GM23338 (cell line): Measurements from ENCODE around the gene SREK1. TPM values are rescaled to one million over a fixed set of nuclear protein-coding genes. Genes with fewer than 3 reads are reported as not detected.

Source experiments
- ATAC-seq: fragments of 200-7000 bp; cut with Tn5 transposase; 3 replicates; pipeline ENCODE4 v1.9.1; 2020
- DNase-seq: peaks from one replicate; pipeline ENCODE4 v3.0.0-alpha.2; 2015; ENCODE audit warnings: low spot score
- H2AFZ ChIP-seq: fragments of 200-600 bp; sonication (generic); 2 replicates; pipeline ENCODE4 v1.8.0; 2016; ENCODE audit warnings: antibody characterized with exemption, mild to moderate bottlenecking, moderate library complexity
- H3F3A ChIP-seq: fragments of 200-600 bp; sonication (generic); replicated peaks from 2 replicates; pipeline ENCODE4 v1.8.0; 2017; ENCODE audit warnings: antibody characterized with exemption, mixed run types, low read depth
- H3K27ac ChIP-seq: fragments of 200-600 bp; sonication (generic); 2 replicates; pipeline ENCODE4 v1.6.1; 2016; ENCODE audit warnings: low read depth
- H3K27me3 ChIP-seq: fragments of 200-600 bp; sonication (generic); 2 replicates; pipeline ENCODE4 v1.8.0; 2016; ENCODE audit warnings: mild to moderate bottlenecking, mixed run types, moderate library complexity; ENCODE audit not compliant: insufficient read depth
- H3K36me3 ChIP-seq: fragments of 200-600 bp; sonication (generic); 2 replicates; pipeline ENCODE4 v1.8.0; 2016; ENCODE audit warnings: mild to moderate bottlenecking; ENCODE audit not compliant: insufficient read depth
- H3K4me1 ChIP-seq: fragments of 200-600 bp; sonication (generic); 2 replicates; pipeline ENCODE4 v1.8.0; 2016; ENCODE audit warnings: mild to moderate bottlenecking, moderate library complexity; ENCODE audit not compliant: insufficient read depth
- H3K4me2 ChIP-seq: fragments of 200-600 bp; sonication (generic); 2 replicates; pipeline ENCODE4 v1.7.1; 2017; ENCODE audit warnings: mixed run types
- H3K4me3 ChIP-seq: fragments of 200-600 bp; sonication (generic); 2 replicates; pipeline ENCODE4 v1.6.1; 2016; ENCODE audit warnings: mixed run types
- H3K79me2 ChIP-seq: fragments of 200-600 bp; sonication (generic); replicated peaks from 2 replicates; pipeline ENCODE4 v1.8.0; 2017; ENCODE audit warnings: mild to moderate bottlenecking; ENCODE audit not compliant: insufficient read depth
- H3K9me2 ChIP-seq: fragments of 200-600 bp; sonication (generic); 2 replicates; pipeline ENCODE4 v1.8.0; 2017; ENCODE audit not compliant: insufficient read depth
- H4K20me1 ChIP-seq: fragments of 200-600 bp; sonication (generic); replicated peaks from 2 replicates; pipeline ENCODE4 v1.8.0; 2017; ENCODE audit warnings: mild to moderate bottlenecking; ENCODE audit not compliant: insufficient read depth
- H3K27ac Mint-ChIP-seq: 2 replicates; pipeline ENCODE4 v1.8.0; 2020; ENCODE audit warnings: inconsistent platforms, mild to moderate bottlenecking, moderate library complexity, mixed read lengths
- H3K27me3 Mint-ChIP-seq: 3 replicates; pipeline ENCODE4 v1.8.0; 2022; ENCODE audit warnings: low read depth, mild to moderate bottlenecking, moderate library complexity, mixed read lengths, inconsistent platforms; ENCODE audit not compliant: insufficient read depth, poor library complexity
- H3K36me3 Mint-ChIP-seq: 3 replicates; pipeline ENCODE4 v1.8.0; 2021; ENCODE audit warnings: low read depth, mild to moderate bottlenecking, inconsistent platforms, moderate library complexity, mixed read lengths
- H3K4me1 Mint-ChIP-seq: 3 replicates; pipeline ENCODE4 v1.8.0; 2020; ENCODE audit warnings: mild to moderate bottlenecking, inconsistent platforms, mixed read lengths
- H3K4me3 Mint-ChIP-seq: 3 replicates; pipeline ENCODE4 v1.8.0; 2021; ENCODE audit warnings: moderate library complexity, mild to moderate bottlenecking, inconsistent platforms, mixed read lengths
- H3K9me3 Mint-ChIP-seq: 3 replicates; pipeline ENCODE4 v1.8.0; 2020; ENCODE audit warnings: moderate library complexity, mild to moderate bottlenecking, inconsistent platforms, mixed read lengths
- CREB1 ChIP-seq: fragments of 250-450 bp; sonication (Bioruptor Pico); IDR thresholded peaks from 2 replicates; pipeline ENCODE4 v1.5.0; 2020; ENCODE audit warnings: low read depth, mild to moderate bottlenecking, moderate library complexity
- ETS1 ChIP-seq: IDR thresholded peaks from 2 replicates; pipeline ENCODE4 v1.6.1; 2016; ENCODE audit warnings: antibody characterized with exemption
- EZH2phosphoT487 ChIP-seq: fragments of 200-600 bp; sonication (generic); IDR thresholded peaks from one replicate; pipeline ENCODE4 v1.8.1; 2018; ENCODE audit warnings: antibody characterized with exemption; ENCODE audit not compliant: unreplicated experiment
- JUNB ChIP-seq: IDR thresholded peaks from one replicate; pipeline ENCODE4 v1.6.1; 2016; ENCODE audit warnings: antibody characterized with exemption; ENCODE audit not compliant: unreplicated experiment
- NANOG ChIP-seq: IDR thresholded peaks from 2 replicates; pipeline ENCODE4 v1.6.1; 2016; ENCODE audit warnings: antibody characterized with exemption, borderline replicate concordance
- POLR2AphosphoS5 ChIP-seq: IDR thresholded peaks from 2 replicates; pipeline ENCODE4 v1.6.1; 2016; ENCODE audit warnings: antibody characterized with exemption, low read depth
- REST ChIP-seq: IDR thresholded peaks from one replicate; pipeline ENCODE4 v1.6.1; 2018; ENCODE audit warnings: antibody characterized with exemption; ENCODE audit not compliant: unreplicated experiment
- STAT1 ChIP-seq: IDR thresholded peaks from one replicate; pipeline ENCODE4 v1.6.1; 2016; ENCODE audit warnings: antibody characterized with exemption; ENCODE audit not compliant: unreplicated experiment
- ZNF114 ChIP-seq: fragments of 250-450 bp; sonication (Bioruptor Pico); IDR thresholded peaks from 2 replicates; pipeline ENCODE4 v1.5.0; 2020; ENCODE audit warnings: mild to moderate bottlenecking, moderate library complexity
- ZNF331 ChIP-seq: fragments of 250-450 bp; sonication (Bioruptor Pico); IDR thresholded peaks from 2 replicates; pipeline ENCODE4 v1.5.0; 2020; ENCODE audit warnings: low read depth, mild to moderate bottlenecking, moderate library complexity
- polyA plus RNA-seq: library from polyadenylated mRNA; unstranded; fragments of >200 nt; fragmentation: Nextera tagmentation; extraction: Ambion mirVana; gene quantifications from 2 replicates; pipeline ENCODE4 v1.2.1, GENCODE V29; 2016
- total RNA-seq: library from RNA; depleted of rRNA; stranded (reverse); fragments of >200 nt; shearing (Covaris generic); gene quantifications from 2 replicates; pipeline ENCODE4 v1.2.3, GENCODE V29; 2014
- TF ChIP-seq, protein P1 (sequence below): fragments of 250-450 bp; sonication (Bioruptor Pico); IDR thresholded peaks from 2 replicates; pipeline ENCODE4 v1.5.0; 2020; ENCODE audit warnings: mild to moderate bottlenecking, moderate library complexity
- TF ChIP-seq, protein P2 (sequence below), 2 experiments: fragments of 200-600 bp in 1 of 2; sonication (generic) in 1 of 2; conservative IDR thresholded peaks; 2 replicates each; pipeline versions ENCODE4 v1.5.1 to v1.6.1; 2016 to 2017; ENCODE audit warnings: antibody characterized with exemption in 2 of 2, low read depth in 2 of 2, mild to moderate bottlenecking in 2 of 2, moderate library complexity in 1 of 2

The SREK1 gene
- total and polyA plus RNA-seq, 2 experiments from 2014 or later, result 64.3 to 66.4 TPM

- TF ChIP-seq, protein P1, sequence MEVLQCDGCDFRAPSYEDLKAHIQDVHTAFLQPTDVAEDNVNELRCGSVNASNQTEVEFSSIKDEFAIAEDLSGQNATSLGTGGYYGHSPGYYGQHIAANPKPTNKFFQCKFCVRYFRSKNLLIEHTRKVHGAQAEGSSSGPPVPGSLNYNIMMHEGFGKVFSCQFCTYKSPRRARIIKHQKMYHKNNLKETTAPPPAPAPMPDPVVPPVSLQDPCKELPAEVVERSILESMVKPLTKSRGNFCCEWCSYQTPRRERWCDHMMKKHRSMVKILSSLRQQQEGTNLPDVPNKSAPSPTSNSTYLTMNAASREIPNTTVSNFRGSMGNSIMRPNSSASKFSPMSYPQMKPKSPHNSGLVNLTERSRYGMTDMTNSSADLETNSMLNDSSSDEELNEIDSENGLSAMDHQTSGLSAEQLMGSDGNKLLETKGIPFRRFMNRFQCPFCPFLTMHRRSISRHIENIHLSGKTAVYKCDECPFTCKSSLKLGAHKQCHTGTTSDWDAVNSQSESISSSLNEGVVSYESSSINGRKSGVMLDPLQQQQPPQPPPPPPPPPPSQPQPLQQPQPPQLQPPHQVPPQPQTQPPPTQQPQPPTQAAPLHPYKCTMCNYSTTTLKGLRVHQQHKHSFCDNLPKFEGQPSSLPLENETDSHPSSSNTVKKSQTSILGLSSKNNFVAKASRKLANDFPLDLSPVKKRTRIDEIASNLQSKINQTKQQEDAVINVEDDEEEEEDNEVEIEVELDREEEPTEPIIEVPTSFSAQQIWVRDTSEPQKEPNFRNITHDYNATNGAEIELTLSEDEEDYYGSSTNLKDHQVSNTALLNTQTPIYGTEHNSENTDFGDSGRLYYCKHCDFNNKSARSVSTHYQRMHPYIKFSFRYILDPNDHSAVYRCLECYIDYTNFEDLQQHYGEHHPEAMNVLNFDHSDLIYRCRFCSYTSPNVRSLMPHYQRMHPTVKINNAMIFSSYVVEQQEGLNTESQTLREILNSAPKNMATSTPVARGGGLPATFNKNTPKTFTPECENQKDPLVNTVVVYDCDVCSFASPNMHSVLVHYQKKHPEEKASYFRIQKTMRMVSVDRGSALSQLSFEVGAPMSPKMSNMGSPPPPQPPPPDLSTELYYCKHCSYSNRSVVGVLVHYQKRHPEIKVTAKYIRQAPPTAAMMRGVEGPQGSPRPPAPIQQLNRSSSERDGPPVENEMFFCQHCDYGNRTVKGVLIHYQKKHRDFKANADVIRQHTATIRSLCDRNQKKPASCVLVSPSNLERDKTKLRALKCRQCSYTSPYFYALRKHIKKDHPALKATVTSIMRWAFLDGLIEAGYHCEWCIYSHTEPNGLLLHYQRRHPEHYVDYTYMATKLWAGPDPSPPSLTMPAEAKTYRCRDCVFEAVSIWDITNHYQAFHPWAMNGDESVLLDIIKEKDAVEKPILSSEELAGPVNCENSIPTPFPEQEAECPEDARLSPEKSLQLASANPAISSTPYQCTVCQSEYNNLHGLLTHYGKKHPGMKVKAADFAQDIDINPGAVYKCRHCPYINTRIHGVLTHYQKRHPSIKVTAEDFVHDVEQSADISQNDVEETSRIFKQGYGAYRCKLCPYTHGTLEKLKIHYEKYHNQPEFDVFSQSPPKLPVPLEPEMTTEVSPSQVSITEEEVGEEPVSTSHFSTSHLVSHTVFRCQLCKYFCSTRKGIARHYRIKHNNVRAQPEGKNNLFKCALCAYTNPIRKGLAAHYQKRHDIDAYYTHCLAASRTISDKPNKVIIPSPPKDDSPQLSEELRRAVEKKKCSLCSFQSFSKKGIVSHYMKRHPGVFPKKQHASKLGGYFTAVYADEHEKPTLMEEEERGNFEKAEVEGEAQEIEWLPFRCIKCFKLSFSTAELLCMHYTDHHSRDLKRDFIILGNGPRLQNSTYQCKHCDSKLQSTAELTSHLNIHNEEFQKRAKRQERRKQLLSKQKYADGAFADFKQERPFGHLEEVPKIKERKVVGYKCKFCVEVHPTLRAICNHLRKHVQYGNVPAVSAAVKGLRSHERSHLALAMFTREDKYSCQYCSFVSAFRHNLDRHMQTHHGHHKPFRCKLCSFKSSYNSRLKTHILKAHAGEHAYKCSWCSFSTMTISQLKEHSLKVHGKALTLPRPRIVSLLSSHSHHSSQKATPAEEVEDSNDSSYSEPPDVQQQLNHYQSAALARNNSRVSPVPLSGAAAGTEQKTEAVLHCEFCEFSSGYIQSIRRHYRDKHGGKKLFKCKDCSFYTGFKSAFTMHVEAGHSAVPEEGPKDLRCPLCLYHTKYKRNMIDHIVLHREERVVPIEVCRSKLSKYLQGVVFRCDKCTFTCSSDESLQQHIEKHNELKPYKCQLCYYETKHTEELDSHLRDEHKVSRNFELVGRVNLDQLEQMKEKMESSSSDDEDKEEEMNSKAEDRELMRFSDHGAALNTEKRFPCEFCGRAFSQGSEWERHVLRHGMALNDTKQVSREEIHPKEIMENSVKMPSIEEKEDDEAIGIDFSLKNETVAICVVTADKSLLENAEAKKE (CRISPR knock-in tag), result no peak
- TF ChIP-seq POLR2AphosphoS5 (no peak), STAT1 (no peak)
Measured at GRCh38 chr5:66174338-66174737, 30.2 kb downstream of the SREK1 start (continued).

DNA sequence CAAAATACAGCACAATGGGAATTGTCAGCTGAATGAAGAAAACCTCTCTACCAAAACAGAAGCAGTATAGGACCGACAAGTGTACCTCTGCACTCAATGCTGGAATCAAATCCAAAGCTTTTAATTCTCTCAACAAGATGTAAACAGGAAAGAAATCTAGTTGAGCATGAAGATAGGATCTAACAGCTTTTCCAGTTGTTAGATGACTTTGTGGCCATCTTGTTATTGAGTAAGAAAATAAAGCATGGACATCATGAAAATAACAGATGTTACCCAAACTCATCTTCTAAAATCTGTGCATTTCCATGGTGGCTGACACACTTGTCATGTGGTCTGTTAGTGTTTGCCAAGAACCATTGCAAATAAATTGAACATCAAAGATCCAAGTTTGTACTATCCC is 34.7 kb downstream of the SREK1 start:
- Histone ChIP-seq H3K36me3 (peaks cover 37% of the 10 kb centered on the region), H3K4me3 (no peak overlapping the region), H3K27me3 (no peaks in the 10 kb centered on the region), H2AFZ (no peak overlapping the region), H4K20me1 (no peaks in the 10 kb centered on the region), H3K9me2 (no peaks in the 10 kb centered on the region), H3K27ac (no peak overlapping the region), H3K79me2 (no peaks in the 10 kb centered on the region), H3K4me2 (no peak overlapping the region), H3K4me1 (no peaks in the 10 kb centered on the region), H3F3A (no peaks in the 10 kb centered on the region)
- no peaks in the 10 kb centered on the region for H3K9me3 Mint-ChIP-seq
- no peak for ATAC-seq
- no peak for DNase-seq
- no peak overlapping the region for H3K4me3 Mint-ChIP-seq
- H3K4me1 Mint-ChIP-seq, result no peaks in the 10 kb centered on the region
- peaks cover 41% of the 10 kb centered on the region for H3K36me3 Mint-ChIP-seq
- H3K27ac Mint-ChIP-seq, result no peak overlapping the region
- H3K27me3 Mint-ChIP-seq, result no peaks in the 10 kb centered on the region
- no peak for TF ChIP-seq ZNF114 (CRISPR knock-in tag)
- TF ChIP-seq JUNB, result no peak
- TF ChIP-seq NANOG, result no peak
- no peak for TF ChIP-seq CREB1 (CRISPR knock-in tag)
- TF ChIP-seq POLR2AphosphoS5, result no peak
- no peak for TF ChIP-seq ETS1
- TF ChIP-seq REST, result no peak
- TF ChIP-seq, protein P2, sequence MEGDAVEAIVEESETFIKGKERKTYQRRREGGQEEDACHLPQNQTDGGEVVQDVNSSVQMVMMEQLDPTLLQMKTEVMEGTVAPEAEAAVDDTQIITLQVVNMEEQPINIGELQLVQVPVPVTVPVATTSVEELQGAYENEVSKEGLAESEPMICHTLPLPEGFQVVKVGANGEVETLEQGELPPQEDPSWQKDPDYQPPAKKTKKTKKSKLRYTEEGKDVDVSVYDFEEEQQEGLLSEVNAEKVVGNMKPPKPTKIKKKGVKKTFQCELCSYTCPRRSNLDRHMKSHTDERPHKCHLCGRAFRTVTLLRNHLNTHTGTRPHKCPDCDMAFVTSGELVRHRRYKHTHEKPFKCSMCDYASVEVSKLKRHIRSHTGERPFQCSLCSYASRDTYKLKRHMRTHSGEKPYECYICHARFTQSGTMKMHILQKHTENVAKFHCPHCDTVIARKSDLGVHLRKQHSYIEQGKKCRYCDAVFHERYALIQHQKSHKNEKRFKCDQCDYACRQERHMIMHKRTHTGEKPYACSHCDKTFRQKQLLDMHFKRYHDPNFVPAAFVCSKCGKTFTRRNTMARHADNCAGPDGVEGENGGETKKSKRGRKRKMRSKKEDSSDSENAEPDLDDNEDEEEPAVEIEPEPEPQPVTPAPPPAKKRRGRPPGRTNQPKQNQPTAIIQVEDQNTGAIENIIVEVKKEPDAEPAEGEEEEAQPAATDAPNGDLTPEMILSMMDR (conservative IDR thresholded peaks at IDR 0.05; ENCODE audit: low read depth in 2 of 2), result no peak
- TF ChIP-seq EZH2phosphoT487, result no peak
- TF ChIP-seq ZNF331 (CRISPR knock-in tag), result no peak
